Activated CD8-positive, alpha-beta T cell treated with anti-CD3 and anti-CD28 coated beads, Interleukin-2, amount 10 ng/mL, durations not matched to agents 7 days and 5 days (primary cell): Measurements from ENCODE around the gene RNPS1. TPM values are rescaled to one million over a fixed set of nuclear protein-coding genes. Genes with fewer than 3 reads are reported as not detected.

ENCODE experiments used
- ATAC-seq: fragments of 150-1000 bp; cut with Tn5 transposase; one replicate; pipeline ENCODE4 v1.10.0; 2021; ENCODE audit warnings: moderate library complexity
- CTCF ChIA-PET: fragments of 350-600 bp; sonication (Branson Sonifier 250); formaldehyde crosslinking; loops from one replicate; lab custom pipeline; 2021; ENCODE audit warnings: antibody characterized with exemption; lab: Charles Lee
- POLR2A ChIA-PET: fragments of 350-600 bp; sonication (Branson Sonifier 250); formaldehyde crosslinking; loops from one replicate; lab custom pipeline; 2021; ENCODE audit warnings: antibody characterized with exemption; lab: Charles Lee
- DNase-seq: peaks from one replicate; pipeline ENCODE4 v3.0.0-alpha.2; 2020
- H3K27ac Mint-ChIP-seq: one replicate; pipeline ENCODE4 v1.8.0; 2021; ENCODE audit warnings: mild to moderate bottlenecking, mixed read lengths
- H3K27me3 Mint-ChIP-seq: one replicate; pipeline ENCODE4 v1.8.0; 2021; ENCODE audit warnings: low read depth, mixed read lengths
- H3K36me3 Mint-ChIP-seq: one replicate; pipeline ENCODE4 v1.8.0; 2021; ENCODE audit warnings: low read depth, mixed read lengths
- H3K4me1 Mint-ChIP-seq: one replicate; pipeline ENCODE4 v1.8.0; 2021; ENCODE audit warnings: low read depth, mixed read lengths
- H3K4me3 Mint-ChIP-seq: one replicate; pipeline ENCODE4 v1.8.0; 2021; ENCODE audit warnings: mild to moderate bottlenecking, mixed read lengths
- H3K9me3 Mint-ChIP-seq: one replicate; pipeline ENCODE4 v1.8.0; 2022; ENCODE audit warnings: mixed read lengths; ENCODE audit not compliant: insufficient read depth
- total RNA-seq, 2 experiments: library from RNA; stranded (reverse); gene quantifications; one replicate each; pipeline ENCODE4 v1.2.3, GENCODE V29; 2021

RNPS1 gene
- total RNA-seq, 2 experiments from 2014 or later, result 260 to 268 TPM

- CTCF ChIA-PET, result interaction anchor here (1.0 to 1.6 kb wide), 3 partner anchors 8 to 59 kb away, joined by 5 to 6 read pairs (median 6); partner anchors contain the start of genes MLST8 and TRAF7
- ATAC-seq (peak; percentile 1), DNase-seq (no peak)
- H3K4me3 Mint-ChIP-seq, result peak overlapping the region; percentile 83
- peak overlapping the region; percentile 78 for H3K27ac Mint-ChIP-seq
- H3K36me3 Mint-ChIP-seq, result peaks cover 18% of the 10 kb centered on the region
- POLR2A ChIA-PET, result interaction anchor here (0.6 to 1.8 kb wide), 7 partner anchors 8 to 537 kb away, joined by 3 to 7 read pairs (median 3); no protein-coding TSS in a partner anchor
- H3K9me3 Mint-ChIP-seq, result no peaks in the 10 kb centered on the region
- peaks cover 24% of the 10 kb centered on the region for H3K4me1 Mint-ChIP-seq
- H3K27me3 Mint-ChIP-seq, result no peaks in the 10 kb centered on the region
These were observed 53.9 kb downstream of the RNPS1 start for GRCh38 chr16:2213817-2214718.

- ChIA-PET POLR2A (no interaction called here), CTCF (no interaction called here)
- peak overlapping the region; percentile 83 for H3K4me3 Mint-ChIP-seq
- no peaks in the 10 kb centered on the region for H3K27me3 Mint-ChIP-seq
- DNase-seq (no peak), ATAC-seq (no peak)
- no peaks in the 10 kb centered on the region for H3K9me3 Mint-ChIP-seq
- peaks cover 24% of the 10 kb centered on the region for H3K36me3 Mint-ChIP-seq
- H3K27ac Mint-ChIP-seq, result peak overlapping the region; percentile 78
- peaks cover 26% of the 10 kb centered on the region for H3K4me1 Mint-ChIP-seq
These were observed 55.3 kb downstream of the RNPS1 start for GRCh38 chr16:2212362-2213324.

DNA sequence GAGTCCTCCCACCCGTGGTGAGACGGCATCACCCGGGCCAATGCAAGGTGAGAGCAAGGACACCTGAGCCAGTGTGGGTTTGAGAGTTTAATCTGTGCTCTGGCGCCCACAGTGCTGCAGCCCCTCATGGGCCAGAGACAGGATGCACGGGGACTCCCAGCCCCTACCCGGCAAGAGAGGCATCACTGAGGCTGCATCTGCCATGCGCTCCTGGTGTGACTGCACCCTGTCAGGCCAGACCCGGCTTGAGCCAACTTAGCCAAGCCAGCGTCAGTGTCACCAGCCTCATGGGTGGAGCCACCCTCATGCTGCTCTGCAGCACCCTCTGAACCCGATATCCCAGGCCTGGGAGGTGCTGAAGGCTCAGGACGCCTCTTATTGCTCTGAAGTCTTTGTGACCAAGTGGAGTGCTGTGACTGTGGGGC lies 56.0 kb downstream of the RNPS1 start:
- peaks cover 32% of the 10 kb centered on the region for H3K4me1 Mint-ChIP-seq
- H3K36me3 Mint-ChIP-seq, result peaks cover 31% of the 10 kb centered on the region
- ATAC-seq, result no peak
- H3K27ac Mint-ChIP-seq, result peak overlapping the region; percentile 57
- no peak for DNase-seq
- ChIA-PET CTCF (no interaction called here), POLR2A (no interaction called here)
- H3K27me3 Mint-ChIP-seq, result no peaks in the 10 kb centered on the region
- peak overlapping the region; percentile 52 for H3K4me3 Mint-ChIP-seq
- H3K9me3 Mint-ChIP-seq, result no peaks in the 10 kb centered on the region

DNA sequence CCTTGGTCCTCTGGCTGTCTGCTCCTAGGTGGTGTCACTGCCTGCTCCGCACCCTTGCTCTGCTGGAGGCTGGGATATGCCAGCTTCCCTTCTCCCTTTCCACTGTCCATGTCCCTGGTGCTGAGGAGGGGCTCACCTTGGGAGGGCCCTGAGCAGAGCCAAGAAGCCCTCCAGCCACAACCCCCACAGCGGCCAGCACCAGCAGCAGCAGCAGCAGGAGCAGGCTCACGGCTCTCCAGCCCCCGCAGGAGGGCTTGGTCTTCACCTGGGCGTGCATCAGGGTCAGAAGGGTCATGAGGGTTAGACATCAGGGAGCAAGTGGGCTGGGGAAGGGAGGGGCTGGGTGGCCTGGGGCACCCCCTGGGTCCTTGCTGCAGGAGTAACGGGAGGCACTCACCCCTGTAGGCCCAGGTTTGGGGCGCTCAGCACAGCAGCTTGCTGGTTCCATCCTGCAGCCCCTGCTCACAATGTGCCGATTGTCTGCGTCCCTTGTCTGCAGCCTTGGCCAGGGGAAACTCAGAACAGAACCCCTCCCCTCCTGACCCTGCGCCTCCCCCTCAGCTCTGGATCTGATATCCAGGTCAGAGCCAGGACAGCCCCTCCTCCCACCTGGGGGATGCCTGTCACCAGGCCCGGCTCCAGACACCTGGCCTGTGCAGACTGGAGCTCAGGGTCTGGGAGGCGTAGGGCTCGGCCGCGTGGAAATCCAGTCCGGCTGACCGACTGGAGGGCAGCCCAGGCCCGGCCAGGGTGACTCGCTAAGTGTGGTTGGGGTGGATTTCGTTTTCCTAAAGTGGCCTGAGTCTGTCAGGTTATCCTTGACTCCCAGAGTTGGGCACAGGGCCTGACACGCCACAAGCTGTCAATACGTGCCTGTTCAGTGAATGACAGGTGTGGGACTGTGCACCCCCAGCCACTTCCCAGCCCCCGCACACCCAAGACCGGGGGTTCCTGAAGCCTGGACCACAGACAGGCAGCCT lies 57.2 kb downstream of the RNPS1 start, which contains the start of gene BRICD5:
TSS of gene BRICD5 (minus strand) at position 478 of the 980 bp plus-strand sequence. CDS start at position 448, 30 bp downstream.
- Mint-ChIP-seq H3K4me1 (peaks cover 38% of the 10 kb centered on the region), H3K27me3 (no peaks in the 10 kb centered on the region), H3K27ac (peak within 1 kb of the TSS; percentile 46), H3K9me3 (no peaks in the 10 kb centered on the region), H3K4me3 (no peak within 1 kb of the TSS), H3K36me3 (peaks cover 34% of the 10 kb centered on the region)
- no peak for DNase-seq
- ChIA-PET CTCF (interaction anchor here (0.9 kb wide), 1 partner anchor 14 kb away, joined by 3 read pairs; no protein-coding TSS in a partner anchor), POLR2A (no interaction called here)
- ATAC-seq, result no peak

GRCh38 chr16:2210009-2210332 lies 58.0 kb downstream of the RNPS1 start:
- DNase-seq (no peak), ATAC-seq (no peak)
- peaks cover 37% of the 10 kb centered on the region for H3K4me1 Mint-ChIP-seq
- CTCF ChIA-PET, result no interaction called here
- no peaks in the 10 kb centered on the region for H3K27me3 Mint-ChIP-seq
- no peak overlapping the region for H3K4me3 Mint-ChIP-seq
- H3K27ac Mint-ChIP-seq, result no peak overlapping the region
- peaks cover 34% of the 10 kb centered on the region for H3K36me3 Mint-ChIP-seq
- POLR2A ChIA-PET, result no interaction called here
- H3K9me3 Mint-ChIP-seq, result no peaks in the 10 kb centered on the region

DNA sequence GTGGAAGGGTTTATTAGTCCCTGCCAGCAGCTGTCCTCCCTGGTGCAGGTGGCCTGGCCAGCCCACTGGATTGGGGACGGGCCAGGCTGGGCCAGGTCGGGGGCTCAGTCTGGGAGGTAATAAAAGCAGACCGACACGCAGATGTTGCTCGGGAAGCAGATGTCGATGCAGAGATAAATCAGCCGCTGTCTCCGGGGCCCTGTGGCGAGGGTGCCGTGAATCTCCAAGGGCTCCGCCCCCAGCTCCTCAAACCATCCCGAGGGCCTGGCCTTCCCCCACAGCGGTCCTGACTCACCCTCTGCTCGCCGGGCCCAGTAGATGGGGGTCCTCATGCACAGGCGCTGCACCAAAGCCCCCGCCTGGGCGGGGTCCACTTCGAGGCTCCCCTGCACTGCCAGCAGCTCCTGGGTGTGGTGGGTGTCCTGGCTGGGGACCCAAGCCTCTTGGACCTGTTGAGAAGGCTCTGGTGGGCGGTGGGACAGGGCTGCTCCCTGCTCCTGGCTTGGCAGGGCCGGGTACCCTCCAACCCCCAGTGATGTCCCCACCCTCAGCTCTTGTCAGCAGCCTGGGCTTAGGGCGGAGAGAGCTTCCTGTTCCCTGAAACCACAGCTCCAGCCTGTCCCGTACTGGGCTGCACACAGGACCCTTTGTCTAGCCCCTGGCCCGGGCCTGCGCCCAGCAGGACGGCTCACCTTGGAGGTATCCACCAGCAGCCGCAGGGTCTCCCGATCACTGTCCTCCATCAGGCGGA lies 58.5 kb downstream of the RNPS1 start:
- no peaks in the 10 kb centered on the region for H3K9me3 Mint-ChIP-seq
- no peak overlapping the region for H3K27ac Mint-ChIP-seq
- H3K36me3 Mint-ChIP-seq, result peaks cover 34% of the 10 kb centered on the region
- H3K4me1 Mint-ChIP-seq, result peaks cover 42% of the 10 kb centered on the region
- no peaks in the 10 kb centered on the region for H3K27me3 Mint-ChIP-seq
- CTCF ChIA-PET, result no interaction called here
- H3K4me3 Mint-ChIP-seq, result no peak overlapping the region
- POLR2A ChIA-PET, result interaction anchor here (1.0 kb wide), 1 partner anchor 55 kb away, joined by 3 read pairs; no protein-coding TSS in a partner anchor
- ATAC-seq (no peak), DNase-seq (no peak)

DNA sequence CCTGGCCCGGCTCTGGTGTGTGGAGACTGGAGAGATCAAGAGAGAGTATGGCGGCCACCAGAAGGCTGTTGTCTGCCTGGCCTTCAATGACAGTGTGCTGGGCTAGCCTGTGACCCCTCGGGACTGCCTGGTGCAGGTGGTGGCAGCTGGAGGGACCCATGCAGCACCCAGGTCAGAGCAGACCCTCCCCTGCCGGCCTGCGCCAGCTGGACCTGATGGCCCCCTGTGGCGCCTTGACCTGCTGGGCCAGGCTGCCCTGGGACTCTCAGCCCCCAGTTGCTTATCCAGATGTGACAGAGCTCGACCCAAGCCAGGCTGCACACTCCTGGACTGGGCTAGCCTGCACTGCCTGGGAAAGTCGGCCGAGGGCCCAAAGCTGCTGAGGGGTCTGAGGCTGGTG lies 59.2 kb downstream of the RNPS1 start:
- H3K27ac Mint-ChIP-seq, result no peak overlapping the region
- CTCF ChIA-PET, result no interaction called here
- peaks cover 34% of the 10 kb centered on the region for H3K36me3 Mint-ChIP-seq
- H3K4me1 Mint-ChIP-seq, result peaks cover 44% of the 10 kb centered on the region
- no peak overlapping the region for H3K4me3 Mint-ChIP-seq
- ATAC-seq (no peak), DNase-seq (no peak)
- POLR2A ChIA-PET, result interaction anchor here (1.0 to 1.5 kb wide), 2 partner anchors 54 to 306 kb away, joined by 3 read pairs; no protein-coding TSS in a partner anchor
- no peaks in the 10 kb centered on the region for H3K27me3 Mint-ChIP-seq
- H3K9me3 Mint-ChIP-seq, result no peaks in the 10 kb centered on the region

- Mint-ChIP-seq H3K27me3 (no peaks in the 10 kb centered on the region), H3K27ac (no peak overlapping the region), H3K4me1 (peaks cover 41% of the 10 kb centered on the region), H3K36me3 (peaks cover 31% of the 10 kb centered on the region), H3K9me3 (no peaks in the 10 kb centered on the region), H3K4me3 (no peak overlapping the region)
- POLR2A ChIA-PET, result interaction anchor here (1.5 kb wide), 1 partner anchor 306 kb away, joined by 3 read pairs; no protein-coding TSS in a partner anchor
- CTCF ChIA-PET, result no interaction called here
- DNase-seq (no peak), ATAC-seq (no peak)
These were observed 59.6 kb downstream of the RNPS1 start for GRCh38 chr16:2208308-2208707.

GRCh38 chr16:2207872-2208271 lies 60.1 kb downstream of the RNPS1 start:
- DNase-seq, result no peak
- Mint-ChIP-seq H3K9me3 (no peaks in the 10 kb centered on the region), H3K4me3 (peak overlapping the region; percentile 86), H3K27me3 (no peaks in the 10 kb centered on the region), H3K4me1 (peaks cover 37% of the 10 kb centered on the region), H3K36me3 (peaks cover 28% of the 10 kb centered on the region), H3K27ac (peak overlapping the region; percentile 26)
- ChIA-PET POLR2A (interaction anchor here (1.5 kb wide), 1 partner anchor 307 kb away, joined by 3 read pairs; no protein-coding TSS in a partner anchor), CTCF (no interaction called here)
- ATAC-seq, result no peak
